GM18870 (cell line): ENCODE results near the gene COPZ1.

Experiments
- ATAC-seq: cut with Tn5 transposase; IDR thresholded peaks from one replicate; pipeline ENCODE4 v1.9.1; 2021; ENCODE audit warnings: moderate library complexity; ENCODE audit not compliant: unreplicated experiment

Gene COPZ1

GRCh38 chr12:54393207-54393609 lies 68.3 kb downstream of the COPZ1 start:
- ATAC-seq = no peak

- ATAC-seq = no peak
Observed at GRCh38 chr12:54393743-54394142, 68.8 kb downstream of the COPZ1 start.

- ATAC-seq = no peak
Observed at GRCh38 chr12:54394281-54394719, 69.4 kb downstream of the COPZ1 start.

- no peak for ATAC-seq
Observed at GRCh38 chr12:54394986-54395385, 70.1 kb downstream of the COPZ1 start.

GRCh38 chr12:54395545-54395944 lies 70.6 kb downstream of the COPZ1 start:
- ATAC-seq = no peak

GRCh38 chr12:54397157-54397556 lies 72.2 kb downstream of the COPZ1 start:
- no peak for ATAC-seq

- no peak for ATAC-seq
Observed at GRCh38 chr12:54398218-54398617, 73.3 kb downstream of the COPZ1 start.

- peak; percentile 45 for ATAC-seq
Observed at GRCh38 chr12:54398995-54399793, 74.3 kb downstream of the COPZ1 start.

GRCh38 chr12:54401119-54401518 lies 76.2 kb downstream of the COPZ1 start:
- no peak for ATAC-seq
